GM13976 (cell line): ENCODE measurements around the gene SAC3D1.
A peak's percentile ranks its signal among the peaks of the same experiment; 100 is the strongest.
"Not testable (repeated sequence)": the region's sequence is repeated elsewhere in the genome, so short reads cannot be mapped to it uniquely, and the experiment has no call there.

ENCODE experiments used
- DNase-seq: peaks from one replicate; pipeline ENCODE4 v3.0.0; 2012; ENCODE audit warnings: low spot score
- CTCF ChIP-seq: IDR thresholded peaks from 2 replicates; pipeline ENCODE4 v1.5.1; 2012; ENCODE audit warnings: borderline replicate concordance, mild to moderate bottlenecking; ENCODE audit not compliant: insufficient read depth; ENCODE audit errors: extremely low read depth, missing control alignments, control extremely low read depth
- in situ Hi-C: fragments of 300-500 bp; cut with MboI; formaldehyde crosslinking; loops from one replicate; pipeline ENCODE4 v1.12.0; 2022; ENCODE audit warnings: low sequenced_read_pairs, mixed read lengths, inconsistent platforms; ENCODE audit not compliant: unreplicated experiment

SAC3D1 gene

GRCh38 chr11:65013888-65014725 is 26.9 kb upstream of the SAC3D1 start, which contains the start of gene ARL2:
Gene ARL2 (plus strand): TSS chr11:65014160. CDS start chr11:65014208, 48 bp downstream.
- peak; percentile 95 for DNase-seq
- peak; percentile 93 for TF ChIP-seq CTCF
- in situ Hi-C loops: no loop called here

- in situ Hi-C loops: no loop called here
- no peak for DNase-seq
- no peak for TF ChIP-seq CTCF
These were observed 26.2 kb upstream of the SAC3D1 start for GRCh38 chr11:65014726-65015227.

GRCh38 chr11:65016705-65017104 is 24.3 kb upstream of the SAC3D1 start:
- no peak for DNase-seq
- TF ChIP-seq CTCF: no peak
- in situ Hi-C loops: no loop called here

- no peak for DNase-seq
- in situ Hi-C loops: no loop called here
- TF ChIP-seq CTCF: no peak
These were observed 23.1 kb upstream of the SAC3D1 start for GRCh38 chr11:65017937-65018336.

- DNase-seq: no peak
- TF ChIP-seq CTCF: no peak
- in situ Hi-C loops: no loop called here
These were observed 21.2 kb upstream of the SAC3D1 start for GRCh38 chr11:65019824-65020223.

- DNase-seq: no peak
- in situ Hi-C loops: no loop called here
- no peak for TF ChIP-seq CTCF
These were observed 20.0 kb upstream of the SAC3D1 start for GRCh38 chr11:65021003-65021402.

- in situ Hi-C loops: no loop called here
- no peak for TF ChIP-seq CTCF
- no peak for DNase-seq
These were observed 19.5 kb upstream of the SAC3D1 start for GRCh38 chr11:65021509-65021908.

GRCh38 chr11:65023502-65023901 is 17.5 kb upstream of the SAC3D1 start:
- DNase-seq, in situ Hi-C loops: not testable (repeated sequence)
